ENCODE results near the gene NEK1. TPM values are rescaled to one million over a fixed set of nuclear protein-coding genes. Genes with fewer than 3 reads are reported as not detected.
"Not testable (repeated sequence)": the region's sequence is repeated elsewhere in the genome, so short reads cannot be mapped to it uniquely, and the experiment has no call there.

Gene NEK1
- total and polyA plus RNA-seq, 8 donors = 13.2 to 30.9 (median 26.9) TPM

GRCh38 chr4:169510617-169511016, 101.8 kb downstream of the NEK1 start:
- H3K27ac ChIP-seq = no peak overlapping the region
- intact Hi-C loops (cut with DNase I) = no loop called here
- H3K9me3 ChIP-seq = no peaks in the 10 kb centered on the region
- ATAC-seq (no peak), DNase-seq (no peak)
- no peak overlapping the region for H3K4me3 ChIP-seq
- H3K36me3 ChIP-seq = peaks cover 0 to 13% of the 10 kb centered on the region in 2 donors
- H3K4me1 ChIP-seq = no peaks in the 10 kb centered on the region
- no peaks in the 10 kb centered on the region for H3K27me3 ChIP-seq
- no peak for TF ChIP-seq CTCF (IDR thresholded peaks at IDR 0.05)

GRCh38 chr4:169506903-169507302, 105.5 kb downstream of the NEK1 start:
- intact Hi-C loops (cut with DNase I) = no loop called here
- Histone ChIP-seq H3K4me3 (no peak overlapping the region), H3K27ac (no peak overlapping the region), H3K4me1 (no peaks in the 10 kb centered on the region), H3K36me3 (peaks cover 0 to 44% of the 10 kb centered on the region in 2 donors), H3K27me3 (no peaks in the 10 kb centered on the region), H3K9me3 (peaks cover 0 to 15% of the 10 kb centered on the region in 2 donors)
- DNase-seq = no peak
- no peak for TF ChIP-seq CTCF (IDR thresholded peaks at IDR 0.05)
- ATAC-seq = no peak

GRCh38 chr4:169499907-169500306, 112.5 kb downstream of the NEK1 start:
- peaks cover 0 to 36% of the 10 kb centered on the region in 2 donors for H3K36me3 ChIP-seq
- H3K4me1 ChIP-seq; ATAC-seq; DNase-seq; H3K4me3 ChIP-seq; H3K27me3 ChIP-seq; H3K27ac ChIP-seq; intact Hi-C loops (cut with DNase I): not testable (repeated sequence)
- H3K9me3 ChIP-seq = peaks cover 0 to 21% of the 10 kb centered on the region in 2 donors

- H3K36me3 ChIP-seq; H3K9me3 ChIP-seq; intact Hi-C loops (cut with DNase I); H3K27ac ChIP-seq; H3K27me3 ChIP-seq; H3K4me1 ChIP-seq; ATAC-seq; DNase-seq; H3K4me3 ChIP-seq: not testable (repeated sequence)
Observed at GRCh38 chr4:169494234-169494633, 118.1 kb downstream of the NEK1 start.

GRCh38 chr4:169493164-169493524, 119.2 kb downstream of the NEK1 start:
- ATAC-seq (no peak), DNase-seq (no peak)
- intact Hi-C loops (cut with DNase I) = no loop called here
- Histone ChIP-seq H3K4me3 (no peak overlapping the region), H3K36me3 (no peaks in the 10 kb centered on the region), H3K27ac (no peak overlapping the region), H3K27me3 (no peaks in the 10 kb centered on the region), H3K9me3 (no peaks in the 10 kb centered on the region), H3K4me1 (no peaks in the 10 kb centered on the region)
- no peak for TF ChIP-seq CTCF (IDR thresholded peaks at IDR 0.05)

- intact Hi-C loops (cut with DNase I) = no loop called here
- Histone ChIP-seq H3K4me1 (no peaks in the 10 kb centered on the region), H3K27ac (no peak overlapping the region), H3K4me3 (no peak overlapping the region), H3K36me3 (no peaks in the 10 kb centered on the region), H3K27me3 (no peaks in the 10 kb centered on the region), H3K9me3 (no peaks in the 10 kb centered on the region)
- peak; percentile 87 for ATAC-seq
- DNase-seq = peak in 1 of 4 donors; percentile 13
- TF ChIP-seq CTCF (IDR thresholded peaks at IDR 0.05) = peak; percentile 59 to 61
Observed at GRCh38 chr4:169492436-169493163, 119.8 kb downstream of the NEK1 start.

All from left lung (tissue), 10 donors.